Trophoblast cell (in vitro differentiated cells and primary cell): ENCODE data around the gene CPXM2.

Source experiments
- DNase-seq, 2 donors: peaks; one replicate each; pipeline ENCODE4 v3.0.0-alpha.2; 2016
- H2AFZ ChIP-seq: 2 replicates; pipeline ENCODE4 v1.6.1; 2013; ENCODE audit warnings: low read length, moderate library complexity, mild to moderate bottlenecking; ENCODE audit not compliant: insufficient read depth, poor library complexity
- H2AK5ac ChIP-seq: 2 replicates; pipeline ENCODE4 v1.6.1; 2013; ENCODE audit warnings: mild to moderate bottlenecking, low read length
- H2BK120ac ChIP-seq: 2 replicates; pipeline ENCODE4 v1.6.1; 2013; ENCODE audit warnings: low read length, mild to moderate bottlenecking, moderate library complexity; ENCODE audit not compliant: insufficient read depth, poor library complexity
- H2BK12ac ChIP-seq: 2 replicates; pipeline ENCODE4 v1.6.1; 2013; ENCODE audit warnings: mild to moderate bottlenecking, low read length, moderate library complexity
- H2BK5ac ChIP-seq: 2 replicates; pipeline ENCODE4 v1.6.1; 2013; ENCODE audit warnings: low read length, low read depth, moderate library complexity, mild to moderate bottlenecking; ENCODE audit not compliant: poor library complexity
- H3K14ac ChIP-seq: 2 replicates; pipeline ENCODE4 v1.6.1; 2013; ENCODE audit warnings: mild to moderate bottlenecking, low read length
- H3K18ac ChIP-seq: 2 replicates; pipeline ENCODE4 v1.6.1; 2013; ENCODE audit warnings: mild to moderate bottlenecking, low read length
- H3K23ac ChIP-seq: 2 replicates; pipeline ENCODE4 v1.6.1; 2013; ENCODE audit warnings: low read length
- H3K27ac ChIP-seq: 2 replicates; pipeline ENCODE4 v1.5.1; 2013; ENCODE audit warnings: low read depth, mild to moderate bottlenecking, inconsistent platforms, low read length, moderate library complexity
- H3K27me3 ChIP-seq: 2 replicates; pipeline ENCODE4 v1.6.1; 2013; ENCODE audit warnings: inconsistent platforms, mild to moderate bottlenecking, low read length, moderate library complexity; ENCODE audit not compliant: insufficient read depth
- H3K36me3 ChIP-seq, 2 experiments: 1 replicate in 1 of 2; 2 replicates in 1 of 2; pipeline ENCODE4 v1.6.1; 2013; ENCODE audit warnings: low read length in 2 of 2, mild to moderate bottlenecking in 2 of 2, moderate library complexity in 1 of 2; ENCODE audit not compliant: insufficient read depth in 2 of 2, control insufficient read depth in 1 of 2
- H3K4ac ChIP-seq: 2 replicates; pipeline ENCODE4 v1.6.1; 2013; ENCODE audit warnings: low read depth, mild to moderate bottlenecking, low read length, moderate library complexity
- H3K4me1 ChIP-seq, 2 experiments: 1 replicate in 1 of 2; 2 replicates in 1 of 2; pipeline ENCODE4 v1.6.1; 2013; ENCODE audit warnings: low read length in 2 of 2, mild to moderate bottlenecking in 2 of 2, moderate library complexity in 1 of 2; ENCODE audit not compliant: insufficient read depth in 2 of 2, control insufficient read depth in 1 of 2
- H3K4me2 ChIP-seq: 2 replicates; pipeline ENCODE4 v1.6.1; 2013; ENCODE audit warnings: inconsistent platforms, mild to moderate bottlenecking, low read length, moderate library complexity
- H3K4me3 ChIP-seq: 2 replicates; pipeline ENCODE4 v1.5.1; 2013; ENCODE audit warnings: mild to moderate bottlenecking, low read depth, low read length, inconsistent platforms
- H3K79me1 ChIP-seq: one replicate; pipeline ENCODE4 v1.6.1; 2013; ENCODE audit warnings: low read length
- H3K79me2 ChIP-seq: 2 replicates; pipeline ENCODE4 v1.6.1; 2013; ENCODE audit warnings: low read length, mild to moderate bottlenecking; ENCODE audit not compliant: control insufficient read depth, insufficient read depth, poor library complexity
- H3K9ac ChIP-seq: 2 replicates; pipeline ENCODE4 v1.6.1; 2013; ENCODE audit warnings: mild to moderate bottlenecking, low read length
- H3K9me3 ChIP-seq: 2 replicates; pipeline ENCODE4 v1.6.1; 2013; ENCODE audit warnings: low read depth, mild to moderate bottlenecking, control low read depth, inconsistent platforms, low read length; ENCODE audit not compliant: insufficient read depth
- H4K12ac ChIP-seq: 2 replicates; pipeline ENCODE4 v1.6.1; 2013; ENCODE audit warnings: low read depth, mild to moderate bottlenecking, low read length, moderate library complexity
- H4K8ac ChIP-seq: 2 replicates; pipeline ENCODE4 v1.6.1; 2013; ENCODE audit warnings: low read depth, mild to moderate bottlenecking, low read length, moderate library complexity
- H4K91ac ChIP-seq: one replicate; pipeline ENCODE4 v1.6.1; 2013; ENCODE audit warnings: low read depth, mild to moderate bottlenecking, low read length, moderate library complexity
- WGBS: extraction: QIAGEN DNeasy Blood & Tissue Kit; methylation state at CpG from one replicate; pipeline ENCODE4 v1.1.7; 2013; ENCODE audit warnings: missing lambda C conversion rate; ENCODE audit not compliant: insufficient read length, insufficient coverage; ENCODE audit errors: extremely low coverage; 5-methylcytosine and 5-hydroxymethylcytosine counted together

CPXM2 gene

DNA sequence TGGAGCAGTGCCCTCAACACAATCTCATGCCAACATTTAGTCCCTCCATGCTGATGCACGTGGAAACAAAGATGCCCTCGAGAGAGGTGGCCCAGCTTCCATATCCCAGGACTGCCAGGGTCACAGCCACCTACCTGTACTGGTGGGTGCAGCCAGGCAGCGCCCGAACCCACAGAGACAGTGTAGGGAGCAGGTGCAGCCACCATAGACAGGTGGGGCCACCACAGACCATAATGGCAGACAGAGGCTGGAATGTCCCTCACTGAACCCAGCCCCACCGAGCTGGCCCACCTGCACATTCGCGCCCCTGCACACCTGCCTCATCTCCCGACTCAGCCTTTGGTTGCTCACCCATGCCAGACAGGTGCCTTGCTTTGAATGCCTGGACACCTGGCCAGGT, 18.3 kb upstream of the CPXM2 start:
- Histone ChIP-seq H4K12ac (no peak overlapping the region), H3K4me2 (no peak overlapping the region), H3K79me2 (no peaks in the 10 kb centered on the region), H3K79me1 (no peaks in the 10 kb centered on the region), H3K9me3 (no peaks in the 10 kb centered on the region), H3K27me3 (no peaks in the 10 kb centered on the region), H3K14ac (no peak overlapping the region), H3K27ac (no peak overlapping the region), H3K4me1 (peaks cover 0 to 4% of the 10 kb centered on the region in 2 experiments), H4K91ac (no peak overlapping the region), H2BK120ac (no peak overlapping the region), H2BK5ac (no peak overlapping the region), H3K9ac (no peak overlapping the region), H3K18ac (no peak overlapping the region), H3K36me3 (no peaks in the 10 kb centered on the region), H3K23ac (no peak overlapping the region), H2BK12ac (no peak overlapping the region), H2AFZ (no peak overlapping the region), H2AK5ac (no peak overlapping the region), H4K8ac (no peak overlapping the region), H3K4ac (no peak overlapping the region), H3K4me3 (no peak overlapping the region)
- no peak for DNase-seq
- no CpG with 5 or more reads among the region's 8 CpGs for WGBS

DNA sequence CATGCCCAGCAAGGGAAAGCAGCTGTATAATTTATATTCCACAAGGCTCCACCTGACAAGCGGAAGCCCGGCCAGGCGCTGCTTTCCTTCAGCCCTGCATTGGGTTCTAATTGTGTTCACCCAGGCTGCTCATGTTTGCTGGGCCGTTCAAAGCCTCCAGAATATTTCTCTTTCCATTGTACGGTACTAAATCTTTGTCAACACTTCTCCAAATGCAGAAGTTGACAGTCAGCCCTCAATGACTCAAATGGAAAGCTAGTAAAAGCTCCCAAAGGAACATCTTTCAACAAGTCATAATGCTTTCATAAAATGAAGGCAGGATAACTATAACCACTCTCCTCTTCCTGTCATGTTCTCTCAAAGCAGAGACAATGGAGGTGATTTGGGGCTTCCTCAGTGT, 17.8 kb upstream of the CPXM2 start:
- no peak overlapping the region for H3K27ac ChIP-seq
- H4K8ac ChIP-seq: no peak overlapping the region
- no peak for DNase-seq
- no peak overlapping the region for H2BK120ac ChIP-seq
- H3K14ac ChIP-seq: no peak overlapping the region
- no peaks in the 10 kb centered on the region for H3K36me3 ChIP-seq
- H3K79me1 ChIP-seq: no peaks in the 10 kb centered on the region
- H3K9ac ChIP-seq: no peak overlapping the region
- no peak overlapping the region for H2BK12ac ChIP-seq
- no peaks in the 10 kb centered on the region for H3K9me3 ChIP-seq
- H2BK5ac ChIP-seq: no peak overlapping the region
- no peak overlapping the region for H4K91ac ChIP-seq
- no peak overlapping the region for H3K23ac ChIP-seq
- H3K18ac ChIP-seq: no peak overlapping the region
- no peak overlapping the region for H3K4me3 ChIP-seq
- H3K4ac ChIP-seq: no peak overlapping the region
- no peak overlapping the region for H3K4me2 ChIP-seq
- peaks cover 0 to 4% of the 10 kb centered on the region in 2 experiments for H3K4me1 ChIP-seq
- WGBS: no CpG with 5 or more reads among the region's 5 CpGs
- H3K27me3 ChIP-seq: no peaks in the 10 kb centered on the region
- no peaks in the 10 kb centered on the region for H3K79me2 ChIP-seq
- no peak overlapping the region for H4K12ac ChIP-seq
- H2AK5ac ChIP-seq: no peak overlapping the region
- no peak overlapping the region for H2AFZ ChIP-seq

DNA sequence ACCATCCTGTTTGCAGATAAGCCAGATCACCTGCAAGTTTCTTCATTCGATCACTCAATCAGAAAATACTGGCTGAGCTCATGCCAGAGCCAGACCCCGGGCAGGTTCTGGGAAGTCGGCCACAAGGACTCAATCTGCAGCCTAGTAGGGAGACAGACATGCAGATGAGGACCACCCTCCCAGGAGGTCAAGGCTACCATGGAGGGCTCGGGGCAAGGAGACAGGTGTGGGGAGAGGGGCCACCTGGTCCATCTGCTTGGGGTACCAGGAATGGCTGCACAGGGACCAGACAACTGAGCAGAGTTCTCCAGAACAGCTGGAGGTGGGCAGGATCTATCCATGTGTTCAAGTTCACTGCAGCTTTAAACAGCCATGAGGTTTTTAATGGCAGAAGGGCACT, 16.8 kb upstream of the CPXM2 start:
- Histone ChIP-seq H2BK120ac (no peak overlapping the region), H3K23ac (no peak overlapping the region), H3K36me3 (no peaks in the 10 kb centered on the region), H4K12ac (no peak overlapping the region), H3K27ac (no peak overlapping the region), H3K4me3 (no peak overlapping the region), H3K9ac (no peak overlapping the region), H3K4me1 (no peaks in the 10 kb centered on the region), H3K14ac (no peak overlapping the region), H3K79me1 (no peaks in the 10 kb centered on the region), H4K91ac (no peak overlapping the region), H3K4ac (no peak overlapping the region), H3K9me3 (no peaks in the 10 kb centered on the region), H3K27me3 (no peaks in the 10 kb centered on the region), H3K79me2 (no peaks in the 10 kb centered on the region), H2AK5ac (no peak overlapping the region), H2BK12ac (no peak overlapping the region), H3K4me2 (no peak overlapping the region), H2BK5ac (no peak overlapping the region), H3K18ac (no peak overlapping the region), H2AFZ (no peak overlapping the region), H4K8ac (no peak overlapping the region)
- DNase-seq: no peak
- WGBS: no CpG with 5 or more reads among the region's 4 CpGs

DNA sequence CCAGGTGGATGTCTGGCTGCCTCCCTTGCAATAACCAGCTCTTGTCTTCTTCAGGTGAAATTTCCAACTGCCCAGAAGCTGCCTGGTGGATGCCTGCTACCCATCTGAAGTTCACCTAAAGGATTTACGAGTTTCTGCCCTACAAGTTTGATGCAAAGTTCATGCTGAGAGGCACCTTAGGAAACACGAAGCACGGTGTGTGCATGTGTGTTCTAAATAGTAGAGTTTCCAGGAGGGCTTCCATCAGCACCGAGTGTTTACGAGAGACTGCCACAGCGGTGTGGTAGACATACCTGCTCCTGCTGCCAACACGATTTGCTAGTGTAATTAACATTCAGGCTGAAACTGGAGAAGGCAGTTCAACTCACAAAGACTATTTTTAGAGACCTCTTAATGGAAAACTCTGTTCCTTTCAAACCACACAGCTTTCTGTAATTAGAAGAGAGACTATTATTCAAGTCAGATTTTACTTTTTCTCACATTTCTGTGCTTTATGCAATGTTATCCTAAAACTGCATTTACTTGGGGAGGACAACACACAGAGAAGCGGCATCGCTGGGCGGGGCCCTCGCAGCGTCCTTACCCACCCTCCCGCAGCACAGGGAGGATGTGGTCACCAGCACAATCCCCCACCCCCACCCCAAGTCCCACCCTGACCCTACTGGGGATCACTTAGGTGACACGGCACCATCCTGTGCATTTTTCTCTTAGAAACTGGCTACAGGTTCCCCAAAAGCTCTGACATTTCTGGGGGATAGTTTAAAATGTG, 15.5 kb upstream of the CPXM2 start:
- no peak overlapping the region for H3K9ac ChIP-seq
- H2AFZ ChIP-seq: no peak overlapping the region
- no peak for DNase-seq
- no peak overlapping the region for H4K12ac ChIP-seq
- H3K27me3 ChIP-seq: no peaks in the 10 kb centered on the region
- H3K4me1 ChIP-seq: no peaks in the 10 kb centered on the region
- no peak overlapping the region for H3K18ac ChIP-seq
- H2BK12ac ChIP-seq: no peak overlapping the region
- H2AK5ac ChIP-seq: no peak overlapping the region
- WGBS: no CpG with 5 or more reads among the region's 14 CpGs
- no peak overlapping the region for H3K23ac ChIP-seq
- H3K14ac ChIP-seq: no peak overlapping the region
- no peak overlapping the region for H2BK5ac ChIP-seq
- H3K79me2 ChIP-seq: no peaks in the 10 kb centered on the region
- no peaks in the 10 kb centered on the region for H3K9me3 ChIP-seq
- no peak overlapping the region for H3K27ac ChIP-seq
- H4K8ac ChIP-seq: no peak overlapping the region
- H3K4ac ChIP-seq: no peak overlapping the region
- H2BK120ac ChIP-seq: no peak overlapping the region
- H3K4me3 ChIP-seq: no peak overlapping the region
- no peak overlapping the region for H4K91ac ChIP-seq
- no peaks in the 10 kb centered on the region for H3K36me3 ChIP-seq
- no peak overlapping the region for H3K4me2 ChIP-seq
- H3K79me1 ChIP-seq: no peaks in the 10 kb centered on the region
